Measurements from ENCODE around the gene ZKSCAN1.
"Not testable (repeated sequence)": the region's sequence is repeated elsewhere in the genome, so short reads cannot be mapped to it uniquely, and the experiment has no call there.

DNA sequence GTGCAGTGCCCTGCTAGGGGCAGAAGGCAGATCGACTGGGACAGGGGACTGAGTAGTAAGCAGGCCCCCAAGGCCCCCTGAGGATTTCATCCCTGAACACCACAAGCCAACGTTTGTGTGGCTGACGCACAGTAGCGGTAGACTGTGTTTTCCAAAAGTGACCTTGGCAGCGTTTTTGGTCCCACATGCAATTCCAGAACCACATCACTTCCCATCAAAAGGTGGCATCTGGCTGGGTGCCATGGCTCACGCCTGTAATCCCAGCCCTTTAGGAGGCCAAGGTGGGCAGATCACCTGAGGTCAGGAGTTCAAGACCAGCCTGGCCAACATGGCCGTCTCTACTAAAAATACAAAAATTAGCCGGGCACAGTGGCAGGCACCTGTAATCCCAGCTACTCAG, 5.4 kb upstream of the ZKSCAN1 start:
- not testable (repeated sequence) for TF ChIP-seq YY1 (IDR thresholded peaks at IDR 0.05; ENCODE audit: insufficient read depth, insufficient read length); ZNF274 (IDR thresholded peaks at IDR 0.05; ENCODE audit: low read depth, low read length)
